D341Med (cell line): ENCODE results near the gene MSX1.

Experiments
- DNase-seq: peaks from one replicate; pipeline ENCODE4 v3.0.0; 2012; ENCODE audit warnings: low spot score

The MSX1 gene

DNA sequence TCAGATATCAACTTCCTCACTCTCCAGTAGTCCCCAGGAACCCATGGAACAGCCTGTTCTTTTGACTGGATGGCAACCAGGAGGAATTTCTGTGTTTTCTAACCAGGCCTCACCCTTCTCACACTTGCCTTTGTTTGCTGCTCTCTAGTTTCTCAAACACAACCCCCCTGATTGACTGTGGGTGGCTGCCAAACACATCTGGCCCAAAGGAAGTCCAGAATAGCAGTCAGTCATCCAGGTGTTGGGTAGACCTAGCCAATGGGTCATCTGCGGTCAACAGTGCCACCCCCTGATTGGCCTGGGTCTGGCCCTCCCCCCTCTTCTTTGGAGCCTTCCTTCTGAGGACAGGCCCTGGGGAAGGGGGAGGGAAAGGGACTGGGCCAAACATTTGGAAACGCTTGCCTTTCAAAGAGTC, 53.7 kb downstream of the MSX1 start:
- no peak for DNase-seq
